BLaER1 (cell line): Measurements from ENCODE around the gene SAPCD2.
A peak's percentile ranks its signal among the peaks of the same experiment; 100 is the strongest.

ENCODE experiments used
- H3K27ac ChIP-seq: shearing (Covaris generic); formaldehyde crosslinking; 2 replicates; pipeline ENCODE4 v1.8.1; 2022
- H3K27me3 ChIP-seq: shearing (Covaris generic); formaldehyde crosslinking; 2 replicates; pipeline ENCODE4 v1.8.1; 2022
- H3K36me3 ChIP-seq: shearing (Covaris generic); formaldehyde crosslinking; 2 replicates; pipeline ENCODE4 v1.8.1; 2022
- H3K4me1 ChIP-seq: shearing (Covaris generic); formaldehyde crosslinking; 2 replicates; pipeline ENCODE4 v1.8.1; 2022
- H3K4me2 ChIP-seq: shearing (Covaris generic); formaldehyde crosslinking; 2 replicates; pipeline ENCODE4 v1.8.1; 2022
- H3K4me3 ChIP-seq: shearing (Covaris generic); formaldehyde crosslinking; 2 replicates; pipeline ENCODE4 v1.8.1; 2022
- H3K9ac ChIP-seq: shearing (Covaris generic); formaldehyde crosslinking; 2 replicates; pipeline ENCODE4 v1.8.1; 2022
- H3K9me3 ChIP-seq: shearing (Covaris generic); formaldehyde crosslinking; 2 replicates; pipeline ENCODE4 v1.8.1; 2022
- H4K20me1 ChIP-seq: shearing (Covaris generic); formaldehyde crosslinking; 2 replicates; pipeline ENCODE4 v1.8.1; 2022
- Cebpa-rat ChIP-seq: shearing (Covaris generic); IDR thresholded peaks from 2 replicates; pipeline ENCODE4 v1.8.1; 2022

Gene SAPCD2

GRCh38 chr9:137082925-137083290 lies 12.6 kb upstream of the SAPCD2 start:
- Histone ChIP-seq H3K4me1 (peaks cover 90% of the 10 kb centered on the region), H4K20me1 (peaks cover 67% of the 10 kb centered on the region), H3K4me2 (peak overlapping the region; percentile 99), H3K27me3 (no peaks in the 10 kb centered on the region), H3K27ac (peak overlapping the region; percentile 63), H3K9me3 (no peaks in the 10 kb centered on the region), H3K4me3 (peak overlapping the region; percentile 45), H3K9ac (0 out of 2 replicates have a peak overlapping the region, but pooled peaks have one; percentile 30), H3K36me3 (peaks cover 38% of the 10 kb centered on the region)
- TF ChIP-seq Cebpa-rat = no peak

GRCh38 chr9:137082222-137082924 lies 12.0 kb upstream of the SAPCD2 start:
- no peak for TF ChIP-seq Cebpa-rat
- H3K9ac ChIP-seq = no peak overlapping the region
- no peak overlapping the region for H3K27ac ChIP-seq
- H3K27me3 ChIP-seq = no peaks in the 10 kb centered on the region
- peaks cover 84% of the 10 kb centered on the region for H3K4me1 ChIP-seq
- peaks cover 38% of the 10 kb centered on the region for H3K36me3 ChIP-seq
- no peaks in the 10 kb centered on the region for H3K9me3 ChIP-seq
- peak overlapping the region; percentile 99 for H3K4me2 ChIP-seq
- peaks cover 67% of the 10 kb centered on the region for H4K20me1 ChIP-seq
- peak overlapping the region; percentile 45; the same call in 1 of the 2 replicates for H3K4me3 ChIP-seq

- H3K4me2 ChIP-seq = peak overlapping the region; percentile 97
- H3K4me1 ChIP-seq = peaks cover 81% of the 10 kb centered on the region
- H3K27ac ChIP-seq = no peak overlapping the region; the same call in 1 of the 2 replicates
- TF ChIP-seq Cebpa-rat = no peak
- peaks cover 67% of the 10 kb centered on the region for H4K20me1 ChIP-seq
- no peaks in the 10 kb centered on the region for H3K27me3 ChIP-seq
- H3K9ac ChIP-seq = peak overlapping the region; percentile 28; the same call in 1 of the 2 replicates
- H3K36me3 ChIP-seq = peaks cover 38% of the 10 kb centered on the region
- peak overlapping the region; percentile 25; the same call in 1 of the 2 replicates for H3K4me3 ChIP-seq
- H3K9me3 ChIP-seq = no peaks in the 10 kb centered on the region
Measured at GRCh38 chr9:137080260-137081122, 10.1 kb upstream of the SAPCD2 start.

GRCh38 chr9:137079401-137079787 lies 9.0 kb upstream of the SAPCD2 start:
- Histone ChIP-seq H3K27me3 (no peaks in the 10 kb centered on the region), H3K4me2 (peak overlapping the region; percentile 97), H3K4me3 (no peak overlapping the region; the same call in 1 of the 2 replicates), H3K9me3 (no peaks in the 10 kb centered on the region), H3K36me3 (peaks cover 38% of the 10 kb centered on the region), H4K20me1 (peaks cover 64% of the 10 kb centered on the region), H3K4me1 (peaks cover 81% of the 10 kb centered on the region), H3K9ac (peak overlapping the region; percentile 28; the same call in 1 of the 2 replicates), H3K27ac (no peak overlapping the region)
- no peak for TF ChIP-seq Cebpa-rat

GRCh38 chr9:137078701-137079400 lies 8.5 kb upstream of the SAPCD2 start:
- TF ChIP-seq Cebpa-rat = no peak
- Histone ChIP-seq H3K9me3 (no peaks in the 10 kb centered on the region), H3K27me3 (no peaks in the 10 kb centered on the region), H3K36me3 (peaks cover 38% of the 10 kb centered on the region), H3K4me2 (peak overlapping the region; percentile 97), H3K4me1 (peaks cover 81% of the 10 kb centered on the region), H3K4me3 (peak overlapping the region; percentile 81), H3K9ac (peak overlapping the region; percentile 79), H3K27ac (no peak overlapping the region), H4K20me1 (peaks cover 58% of the 10 kb centered on the region)

- peak overlapping the region; percentile 81 for H3K4me3 ChIP-seq
- no peak for TF ChIP-seq Cebpa-rat
- peaks cover 38% of the 10 kb centered on the region for H3K36me3 ChIP-seq
- H3K9ac ChIP-seq = peak overlapping the region; percentile 79
- H3K9me3 ChIP-seq = no peaks in the 10 kb centered on the region
- H3K27ac ChIP-seq = peak overlapping the region; percentile 64
- H3K27me3 ChIP-seq = no peaks in the 10 kb centered on the region
- peaks cover 50% of the 10 kb centered on the region for H4K20me1 ChIP-seq
- peaks cover 80% of the 10 kb centered on the region for H3K4me1 ChIP-seq
- peak overlapping the region; percentile 97 for H3K4me2 ChIP-seq
Measured at GRCh38 chr9:137077758-137078693, 7.7 kb upstream of the SAPCD2 start.

GRCh38 chr9:137077010-137077747 lies 6.8 kb upstream of the SAPCD2 start, which contains the start of gene UAP1L1:
UAP1L1 (plus strand) TSS chr9:137077517; CDS start chr9:137077533, 16 bp downstream.
- H3K27ac ChIP-seq = peak within 1 kb of the TSS; percentile 64

GRCh38 chr9:137076636-137077009 lies 6.3 kb upstream of the SAPCD2 start:
- no peak for TF ChIP-seq Cebpa-rat
- no peak overlapping the region for H3K27ac ChIP-seq
- H3K4me3 ChIP-seq = no peak overlapping the region; the same call in 1 of the 2 replicates
- H4K20me1 ChIP-seq = peaks cover 36% of the 10 kb centered on the region
- H3K36me3 ChIP-seq = peaks cover 29% of the 10 kb centered on the region
- H3K4me1 ChIP-seq = peaks cover 68% of the 10 kb centered on the region
- no peak overlapping the region for H3K9ac ChIP-seq
- H3K27me3 ChIP-seq = no peaks in the 10 kb centered on the region
- H3K4me2 ChIP-seq = peak overlapping the region; percentile 70
- no peaks in the 10 kb centered on the region for H3K9me3 ChIP-seq

More at GRCh38 chr9:137077010-137077747, 6.8 kb upstream of the SAPCD2 start, which contains the start of gene UAP1L1:
- no peak for TF ChIP-seq Cebpa-rat
- H3K4me3 ChIP-seq = peak within 1 kb of the TSS; percentile 81
- no peaks in the 10 kb centered on the region for H3K27me3 ChIP-seq
- peaks cover 42% of the 10 kb centered on the region for H4K20me1 ChIP-seq
- peaks cover 72% of the 10 kb centered on the region for H3K4me1 ChIP-seq
- H3K36me3 ChIP-seq = peaks cover 34% of the 10 kb centered on the region
- H3K9me3 ChIP-seq = no peaks in the 10 kb centered on the region
- H3K9ac ChIP-seq = peak within 1 kb of the TSS; percentile 79
- H3K4me2 ChIP-seq = peak within 1 kb of the TSS; percentile 97
